K562 (cell line): ENCODE measurements around the gene SCRN3. TPM values are rescaled to one million over a fixed set of nuclear protein-coding genes. Genes with fewer than 3 reads are reported as not detected.

Source experiments
- ATF1 ChIP-seq, 2 experiments: fragments of 450-650 bp in 1 of 2; IDR thresholded peaks; 2 replicates each; pipeline ENCODE4 v1.6.1; 2016; ENCODE audit warnings: missing compliant biosample characterization in 1 of 2, missing genetic modification characterization in 1 of 2
- BRD4 ChIP-seq: fragments of 200-600 bp; sonication (generic); IDR thresholded peaks from 2 replicates; pipeline ENCODE4 v1.6.1; 2017; ENCODE audit warnings: inconsistent platforms
- ESRRA ChIP-seq: fragments of 450-650 bp; IDR thresholded peaks from 2 replicates; pipeline ENCODE4 v1.6.1; 2014; ENCODE audit warnings: low read depth, mild to moderate bottlenecking, moderate library complexity, borderline replicate concordance
- ETV5 ChIP-seq: sonication (generic); formaldehyde crosslinking; IDR thresholded peaks from 2 replicates; pipeline ENCODE4 v1.4.0; 2020; ENCODE audit warnings: low read depth, mild to moderate bottlenecking, missing genetic modification reagents
- GTF2B ChIP-seq: IDR thresholded peaks from 2 replicates; pipeline ENCODE4 v1.6.1; 2011; ENCODE audit not compliant: insufficient read length; ENCODE audit errors: extremely low read depth
- HMGN3 ChIP-seq: IDR thresholded peaks from 2 replicates; pipeline ENCODE4 v1.6.1; 2011; ENCODE audit warnings: borderline replicate concordance, low read depth, mild to moderate bottlenecking, mixed read lengths, low read length; ENCODE audit not compliant: insufficient read length; ENCODE audit errors: extremely low read depth
- MNT ChIP-seq, 2 experiments: fragments of 450-650 bp; conservative IDR thresholded peaks; 2 replicates each; pipeline ENCODE4 v1.6.1; 2017; ENCODE audit warnings: mild to moderate bottlenecking in 2 of 2, moderate library complexity in 2 of 2
- PCBP2 ChIP-seq: fragments of 200-400 bp; formaldehyde crosslinking; IDR thresholded peaks from 2 replicates; pipeline ENCODE4 v1.6.1; 2018; ENCODE audit warnings: low read length, low read depth, mild to moderate bottlenecking, moderate library complexity; ENCODE audit not compliant: poor library complexity, severe bottlenecking
- POLR2AphosphoS2 ChIP-seq: IDR thresholded peaks from 2 replicates; pipeline ENCODE4 v1.6.1; 2012; ENCODE audit warnings: low read length, improper control_type of control experiment
- TAF7 ChIP-seq: fragments of 450-650 bp; IDR thresholded peaks from 2 replicates; pipeline ENCODE4 v1.6.1; 2016; ENCODE audit warnings: missing genetic modification characterization, missing compliant biosample characterization
- VEZF1 ChIP-seq: fragments of 200-800 bp; sonication (Bioruptor generic); IDR thresholded peaks from 2 replicates; pipeline ENCODE4 v1.6.1; 2017; ENCODE audit warnings: missing genetic modification characterization, missing compliant biosample characterization
- ZBTB34 ChIP-seq: fragments of 250-450 bp; sonication (Bioruptor Pico); IDR thresholded peaks from 2 replicates; pipeline ENCODE4 v1.8.0; 2021; ENCODE audit warnings: mild to moderate bottlenecking, moderate library complexity
- ZNF12 ChIP-seq: sonication (generic); formaldehyde crosslinking; IDR thresholded peaks from 2 replicates; pipeline ENCODE4 v1.4.0; 2020; ENCODE audit warnings: mild to moderate bottlenecking, missing genetic modification reagents
- polyA plus RNA-seq, 8 experiments: library from polyadenylated mRNA; depleted of rRNA in 4 of 8; stranded (reverse) in 5 of 8; unstranded in 3 of 8; fragments of >200 nt; fragmentation: Nextera tagmentation in 2 of 8; fragmentation: Illumina TruSeq in 1 of 8; extraction: Ambion mirVana in 2 of 8; extraction: Trizol in 1 of 8; gene quantifications; 2 replicates each; pipeline versions ENCODE4 v1.2.1 to v1.2.3, GENCODE V29; 2011 to 2014; ENCODE audit warnings: inconsistent platforms in 1 of 8, missing spikeins in 1 of 8
- total RNA-seq, 7 experiments: library from RNA; depleted of rRNA in 6 of 7; stranded (reverse); fragments of >200 nt in 6 of 7; fragmentation: Illumina TruSeq in 2 of 7; extraction: Trizol in 2 of 7; gene quantifications; 2 replicates each; pipeline versions ENCODE4 v1.2.1 to v1.2.3, GENCODE V29; 2011 to 2021; ENCODE audit warnings: low replicate concordance in 1 of 7
- TF ChIP-seq, protein P1 (sequence below): sonication (generic); formaldehyde crosslinking; IDR thresholded peaks from 2 replicates; pipeline ENCODE4 v1.4.0; 2020; ENCODE audit warnings: mild to moderate bottlenecking, missing genetic modification reagents
- TF ChIP-seq, protein P2 (sequence below): IDR thresholded peaks from 2 replicates; pipeline ENCODE4 v1.6.1; 2016; ENCODE audit warnings: missing genetic modification characterization, missing compliant biosample characterization

SCRN3 gene
- total and polyA plus RNA-seq, 9 of the 15 experiments (the other 6 are each of a cell fraction or from before 2014, with no cell fraction given) = 7.7 to 21.8 (median 20.0) TPM

DNA sequence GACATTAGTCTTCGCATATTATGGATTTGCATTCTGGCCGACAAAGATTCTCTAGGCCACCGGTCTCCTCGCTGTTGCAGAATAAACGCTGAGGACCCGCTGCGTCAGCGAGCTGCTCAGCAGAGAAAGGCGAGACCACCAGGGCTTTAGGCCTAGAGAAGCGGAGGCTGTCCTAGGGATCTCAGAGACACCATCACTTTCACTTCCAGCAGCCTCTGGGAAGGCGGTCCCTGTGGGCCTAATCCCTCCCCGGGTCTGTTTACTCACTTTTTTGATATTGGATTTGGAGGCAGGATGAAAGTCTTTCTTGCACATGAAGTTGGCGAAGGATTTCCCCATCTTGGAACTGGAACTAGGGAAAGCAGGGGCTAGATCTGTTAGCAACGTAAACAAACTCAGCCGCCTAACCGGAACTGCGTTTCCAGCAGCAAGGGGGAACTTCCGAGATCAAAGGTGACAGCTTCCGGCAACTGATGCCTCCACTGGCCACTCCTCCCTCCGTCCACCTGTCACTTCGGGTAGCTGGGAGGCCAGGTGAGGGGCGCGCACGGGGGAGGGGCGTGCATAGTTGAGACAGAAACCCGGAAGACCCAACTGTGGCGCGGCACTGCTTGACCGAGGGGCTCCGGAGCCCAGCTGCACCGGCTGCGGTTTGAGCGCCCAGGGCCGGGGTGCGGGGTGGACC lies at the start of gene SCRN3 (continued):
- TF ChIP-seq GTF2B (no peak), MNT (conservative IDR thresholded peaks at IDR 0.05) (peak; percentile 81 to 90), HMGN3 (peak; percentile 55), ETV5 (CRISPR knock-in tag) (peak; percentile 82; the same call in 1 of the 2 replicates), TAF7 (tag) (peak; percentile 76), ATF1 (CRISPR knock-in tag; IDR thresholded peaks at IDR 0.05) (no peak), ATF1 (tag; IDR thresholded peaks at IDR 0.05) (peak; percentile 95), ZNF12 (CRISPR knock-in tag) (peak; percentile 78; the same call in 1 of the 2 replicates), PCBP2 (no peak), BRD4 (no peak), ZBTB34 (CRISPR knock-in tag) (no peak), VEZF1 (CRISPR knock-in tag) (peak; percentile 64; the same call in 1 of the 2 replicates), ESRRA (peak; percentile 62; the same call in 1 of the 2 replicates), POLR2AphosphoS2 (no peak; the same call in 1 of the 2 replicates)
- TF ChIP-seq, protein P1, sequence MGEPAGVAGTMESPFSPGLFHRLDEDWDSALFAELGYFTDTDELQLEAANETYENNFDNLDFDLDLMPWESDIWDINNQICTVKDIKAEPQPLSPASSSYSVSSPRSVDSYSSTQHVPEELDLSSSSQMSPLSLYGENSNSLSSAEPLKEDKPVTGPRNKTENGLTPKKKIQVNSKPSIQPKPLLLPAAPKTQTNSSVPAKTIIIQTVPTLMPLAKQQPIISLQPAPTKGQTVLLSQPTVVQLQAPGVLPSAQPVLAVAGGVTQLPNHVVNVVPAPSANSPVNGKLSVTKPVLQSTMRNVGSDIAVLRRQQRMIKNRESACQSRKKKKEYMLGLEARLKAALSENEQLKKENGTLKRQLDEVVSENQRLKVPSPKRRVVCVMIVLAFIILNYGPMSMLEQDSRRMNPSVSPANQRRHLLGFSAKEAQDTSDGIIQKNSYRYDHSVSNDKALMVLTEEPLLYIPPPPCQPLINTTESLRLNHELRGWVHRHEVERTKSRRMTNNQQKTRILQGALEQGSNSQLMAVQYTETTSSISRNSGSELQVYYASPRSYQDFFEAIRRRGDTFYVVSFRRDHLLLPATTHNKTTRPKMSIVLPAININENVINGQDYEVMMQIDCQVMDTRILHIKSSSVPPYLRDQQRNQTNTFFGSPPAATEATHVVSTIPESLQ (CRISPR knock-in tag) = 0 out of 2 replicates have a peak, but pooled peaks have one; percentile 91
- TF ChIP-seq, protein P2, sequence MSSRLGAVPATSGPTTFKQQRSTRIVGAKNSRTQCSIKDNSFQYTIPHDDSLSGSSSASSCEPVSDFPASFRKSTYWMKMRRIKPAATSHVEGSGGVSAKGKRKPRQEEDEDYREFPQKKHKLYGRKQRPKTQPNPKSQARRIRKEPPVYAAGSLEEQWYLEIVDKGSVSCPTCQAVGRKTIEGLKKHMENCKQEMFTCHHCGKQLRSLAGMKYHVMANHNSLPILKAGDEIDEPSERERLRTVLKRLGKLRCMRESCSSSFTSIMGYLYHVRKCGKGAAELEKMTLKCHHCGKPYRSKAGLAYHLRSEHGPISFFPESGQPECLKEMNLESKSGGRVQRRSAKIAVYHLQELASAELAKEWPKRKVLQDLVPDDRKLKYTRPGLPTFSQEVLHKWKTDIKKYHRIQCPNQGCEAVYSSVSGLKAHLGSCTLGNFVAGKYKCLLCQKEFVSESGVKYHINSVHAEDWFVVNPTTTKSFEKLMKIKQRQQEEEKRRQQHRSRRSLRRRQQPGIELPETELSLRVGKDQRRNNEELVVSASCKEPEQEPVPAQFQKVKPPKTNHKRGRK = no peak
